GM12891 (cell line): ENCODE results near the gene MRPL53.

ENCODE experiments used
- PAX5 ChIP-seq: IDR thresholded peaks from 2 replicates; pipeline ENCODE4 v1.6.1; 2011; ENCODE audit warnings: low read length, moderate library complexity, mild to moderate bottlenecking; ENCODE audit not compliant: insufficient read depth, severe bottlenecking
- POLR2A ChIP-seq: IDR thresholded peaks from 2 replicates; pipeline ENCODE4 v1.6.1; 2011; ENCODE audit warnings: low read depth, low read length, control low read depth
- POLR2AphosphoS5 ChIP-seq: IDR thresholded peaks from 2 replicates; pipeline ENCODE4 v1.6.1; 2011; ENCODE audit warnings: low read depth, low read length, control low read depth
- SPI1 ChIP-seq: IDR thresholded peaks from 2 replicates; pipeline ENCODE4 v1.6.1; 2011; ENCODE audit warnings: low read depth, low read length, control low read depth
- TAF1 ChIP-seq: IDR thresholded peaks from 2 replicates; pipeline ENCODE4 v1.6.1; 2011; ENCODE audit warnings: low read depth, low read length, control low read depth

DNA sequence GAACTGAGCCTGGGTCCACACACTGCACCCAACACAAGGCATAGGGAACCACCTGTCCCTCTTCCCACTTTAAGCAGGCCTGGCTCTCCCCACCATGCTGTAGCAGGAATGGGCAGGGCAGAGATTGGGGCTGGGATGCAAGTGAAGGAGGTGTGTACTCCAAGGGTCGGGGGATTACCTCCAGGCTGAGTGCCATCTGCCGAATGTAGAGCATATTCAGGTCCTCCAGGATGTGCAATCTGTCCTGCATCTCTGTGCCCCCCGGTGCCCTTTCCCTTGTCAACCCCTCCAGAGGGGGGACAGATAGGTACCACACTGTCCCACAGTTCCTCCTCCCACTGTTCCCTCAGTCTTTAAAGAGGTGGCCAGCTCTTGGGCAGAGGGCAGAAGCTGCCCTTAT, 33.1 kb downstream of the MRPL53 start:
- TF ChIP-seq TAF1 (no peak), POLR2AphosphoS5 (no peak), POLR2A (no peak), SPI1 (no peak), PAX5 (no peak)
